ENCODE data around the gene CPT1C. TPM values are rescaled to one million over a fixed set of nuclear protein-coding genes. Genes with fewer than 3 reads are reported as not detected.
A peak's percentile ranks its signal among the peaks of the same experiment; 100 is the strongest.

Gene CPT1C
- polyA plus RNA-seq, 1 donor from 2014 or later, result 204 TPM

DNA sequence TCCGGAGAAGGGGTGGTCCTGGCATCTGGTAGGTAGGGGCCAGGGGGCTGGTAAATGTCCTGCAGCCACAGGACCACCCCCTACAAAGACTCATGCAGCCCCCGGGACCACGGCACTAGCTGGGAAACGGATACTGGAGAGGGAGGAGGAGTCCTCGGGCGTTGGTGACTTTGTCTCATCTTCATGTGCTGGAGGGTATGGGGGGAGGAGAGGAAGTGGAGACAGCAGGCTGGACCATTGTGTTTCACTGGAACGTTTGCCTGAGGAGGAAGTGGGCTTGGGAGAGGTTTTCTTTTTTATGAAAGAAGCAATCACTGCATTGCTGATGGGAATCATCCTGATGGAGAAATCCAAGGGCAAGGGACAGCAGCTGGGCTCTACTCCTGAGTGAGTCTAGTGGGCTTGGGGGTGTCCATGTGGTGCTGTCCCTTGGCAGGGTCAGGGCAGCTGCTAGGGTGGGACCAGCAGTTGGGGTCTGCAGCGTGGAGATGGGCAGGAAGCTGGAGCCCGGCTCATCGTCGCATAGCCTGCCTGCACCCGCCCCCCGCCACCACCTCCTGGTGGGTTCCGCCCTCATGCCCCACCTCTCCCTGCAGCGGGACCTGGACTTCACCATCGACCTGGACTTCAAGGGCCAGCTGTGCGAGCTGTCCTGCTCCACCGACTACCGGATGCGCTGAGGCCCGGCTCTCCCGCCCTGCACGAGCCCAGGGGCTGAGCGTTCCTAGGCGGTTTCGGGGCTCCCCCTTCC lies 3.2 kb upstream of the CPT1C start:
- Histone ChIP-seq H3K27ac (ENCODE audit: low read length) (no peak overlapping the region), H3K9ac (ENCODE audit: low read length) (no peak overlapping the region), H4K20me1 (ENCODE audit: insufficient read depth) (no peaks in the 10 kb centered on the region), H2AFZ (ENCODE audit: low read depth, low read length) (no peak overlapping the region), H3K36me3 (ENCODE audit: insufficient read depth, low read length) (no peaks in the 10 kb centered on the region), H3K9me3 (ENCODE audit: low read length) (no peaks in the 10 kb centered on the region), H3F3A (ENCODE audit: insufficient read depth, low read length, poor library complexity, severe bottlenecking) (no peaks in the 10 kb centered on the region), H3K79me2 (replicated peaks; ENCODE audit: insufficient read depth, low read length) (peaks cover 13% of the 10 kb centered on the region), H3K4me2 (ENCODE audit: low read length) (no peak overlapping the region), H3K27me3 (ENCODE audit: insufficient read depth, low read depth, low read length) (no peaks in the 10 kb centered on the region), H3K9me2 (ENCODE audit: insufficient read depth, low read length) (no peaks in the 10 kb centered on the region), H3K4me3 (ENCODE audit: low read length) (no peak overlapping the region)
- no peak for TF ChIP-seq MXI1 (conservative IDR thresholded peaks at IDR 0.05; ENCODE audit: poor library complexity, severe bottlenecking)
- no peak for TF ChIP-seq RAD21 (conservative IDR thresholded peaks at IDR 0.05)
- TF ChIP-seq, protein P1, sequence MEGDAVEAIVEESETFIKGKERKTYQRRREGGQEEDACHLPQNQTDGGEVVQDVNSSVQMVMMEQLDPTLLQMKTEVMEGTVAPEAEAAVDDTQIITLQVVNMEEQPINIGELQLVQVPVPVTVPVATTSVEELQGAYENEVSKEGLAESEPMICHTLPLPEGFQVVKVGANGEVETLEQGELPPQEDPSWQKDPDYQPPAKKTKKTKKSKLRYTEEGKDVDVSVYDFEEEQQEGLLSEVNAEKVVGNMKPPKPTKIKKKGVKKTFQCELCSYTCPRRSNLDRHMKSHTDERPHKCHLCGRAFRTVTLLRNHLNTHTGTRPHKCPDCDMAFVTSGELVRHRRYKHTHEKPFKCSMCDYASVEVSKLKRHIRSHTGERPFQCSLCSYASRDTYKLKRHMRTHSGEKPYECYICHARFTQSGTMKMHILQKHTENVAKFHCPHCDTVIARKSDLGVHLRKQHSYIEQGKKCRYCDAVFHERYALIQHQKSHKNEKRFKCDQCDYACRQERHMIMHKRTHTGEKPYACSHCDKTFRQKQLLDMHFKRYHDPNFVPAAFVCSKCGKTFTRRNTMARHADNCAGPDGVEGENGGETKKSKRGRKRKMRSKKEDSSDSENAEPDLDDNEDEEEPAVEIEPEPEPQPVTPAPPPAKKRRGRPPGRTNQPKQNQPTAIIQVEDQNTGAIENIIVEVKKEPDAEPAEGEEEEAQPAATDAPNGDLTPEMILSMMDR (IDR thresholded peaks at IDR 0.05; ENCODE audit: poor library complexity, severe bottlenecking), result no peak
- TF ChIP-seq POLR2AphosphoS5 (IDR thresholded peaks at IDR 0.05), result no peak
- no peak for TF ChIP-seq EZH2 (IDR thresholded peaks at IDR 0.05; ENCODE audit: borderline replicate concordance, insufficient read depth, low read length, poor library complexity, severe bottlenecking)
- no peak for TF ChIP-seq SMC3 (conservative IDR thresholded peaks at IDR 0.05; ENCODE audit: poor library complexity)
- TF ChIP-seq TAF1 (IDR thresholded peaks at IDR 0.05; ENCODE audit: low read depth), result no peak
- TF ChIP-seq, protein P2, sequence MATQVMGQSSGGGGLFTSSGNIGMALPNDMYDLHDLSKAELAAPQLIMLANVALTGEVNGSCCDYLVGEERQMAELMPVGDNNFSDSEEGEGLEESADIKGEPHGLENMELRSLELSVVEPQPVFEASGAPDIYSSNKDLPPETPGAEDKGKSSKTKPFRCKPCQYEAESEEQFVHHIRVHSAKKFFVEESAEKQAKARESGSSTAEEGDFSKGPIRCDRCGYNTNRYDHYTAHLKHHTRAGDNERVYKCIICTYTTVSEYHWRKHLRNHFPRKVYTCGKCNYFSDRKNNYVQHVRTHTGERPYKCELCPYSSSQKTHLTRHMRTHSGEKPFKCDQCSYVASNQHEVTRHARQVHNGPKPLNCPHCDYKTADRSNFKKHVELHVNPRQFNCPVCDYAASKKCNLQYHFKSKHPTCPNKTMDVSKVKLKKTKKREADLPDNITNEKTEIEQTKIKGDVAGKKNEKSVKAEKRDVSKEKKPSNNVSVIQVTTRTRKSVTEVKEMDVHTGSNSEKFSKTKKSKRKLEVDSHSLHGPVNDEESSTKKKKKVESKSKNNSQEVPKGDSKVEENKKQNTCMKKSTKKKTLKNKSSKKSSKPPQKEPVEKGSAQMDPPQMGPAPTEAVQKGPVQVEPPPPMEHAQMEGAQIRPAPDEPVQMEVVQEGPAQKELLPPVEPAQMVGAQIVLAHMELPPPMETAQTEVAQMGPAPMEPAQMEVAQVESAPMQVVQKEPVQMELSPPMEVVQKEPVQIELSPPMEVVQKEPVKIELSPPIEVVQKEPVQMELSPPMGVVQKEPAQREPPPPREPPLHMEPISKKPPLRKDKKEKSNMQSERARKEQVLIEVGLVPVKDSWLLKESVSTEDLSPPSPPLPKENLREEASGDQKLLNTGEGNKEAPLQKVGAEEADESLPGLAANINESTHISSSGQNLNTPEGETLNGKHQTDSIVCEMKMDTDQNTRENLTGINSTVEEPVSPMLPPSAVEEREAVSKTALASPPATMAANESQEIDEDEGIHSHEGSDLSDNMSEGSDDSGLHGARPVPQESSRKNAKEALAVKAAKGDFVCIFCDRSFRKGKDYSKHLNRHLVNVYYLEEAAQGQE (IDR thresholded peaks at IDR 0.05; ENCODE audit: borderline replicate concordance), result no peak
- no peak for TF ChIP-seq EP300 (conservative IDR thresholded peaks at IDR 0.05; ENCODE audit: poor library complexity, severe bottlenecking)

DNA sequence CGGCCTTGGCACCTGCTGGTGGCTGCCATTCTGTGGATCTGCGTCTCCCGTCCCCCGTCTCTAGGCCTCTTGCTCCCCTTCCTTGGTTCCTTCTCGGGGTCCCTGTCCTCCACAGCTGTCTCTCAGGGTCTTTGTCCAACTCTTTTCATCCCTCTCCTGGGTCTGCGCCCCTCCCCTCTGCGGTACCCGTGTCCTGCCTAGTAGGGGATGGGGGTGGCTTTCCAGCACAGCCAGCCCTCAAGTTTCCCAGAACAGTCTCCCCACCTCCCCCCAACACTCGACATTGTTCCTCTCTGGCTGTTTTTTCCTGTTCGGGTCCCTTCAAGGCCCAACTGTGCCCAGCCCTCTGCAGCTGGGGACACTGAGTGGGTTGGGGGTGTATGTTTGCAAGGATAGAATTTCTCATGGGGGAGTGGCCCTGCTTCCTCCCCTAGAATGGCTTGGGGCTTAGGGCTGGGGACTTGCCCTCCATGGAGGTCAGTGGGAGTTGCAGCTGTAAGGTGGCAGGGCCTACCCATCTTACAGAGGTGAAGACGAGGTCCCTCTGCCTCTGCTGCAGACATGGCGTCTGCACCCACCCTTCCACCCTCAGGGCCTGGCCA lies 2.3 kb upstream of the CPT1C start:
- Histone ChIP-seq H3K36me3 (ENCODE audit: insufficient read depth, low read length) (no peaks in the 10 kb centered on the region), H4K20me1 (ENCODE audit: insufficient read depth) (no peaks in the 10 kb centered on the region), H3K27ac (ENCODE audit: low read length) (peak overlapping the region; percentile 99), H3K4me3 (ENCODE audit: low read length) (peak overlapping the region; percentile 71), H3K27me3 (ENCODE audit: insufficient read depth, low read depth, low read length) (no peaks in the 10 kb centered on the region), H3K9me2 (ENCODE audit: insufficient read depth, low read length) (no peaks in the 10 kb centered on the region), H3K9me3 (ENCODE audit: low read length) (no peaks in the 10 kb centered on the region), H3F3A (ENCODE audit: insufficient read depth, low read length, poor library complexity, severe bottlenecking) (no peaks in the 10 kb centered on the region), H3K79me2 (replicated peaks; ENCODE audit: insufficient read depth, low read length) (peaks cover 21% of the 10 kb centered on the region), H3K4me2 (ENCODE audit: low read length) (peak overlapping the region; percentile 68), H2AFZ (ENCODE audit: low read depth, low read length) (no peak overlapping the region), H3K9ac (ENCODE audit: low read length) (peak overlapping the region; percentile 98)
- TF ChIP-seq RAD21 (conservative IDR thresholded peaks at IDR 0.05), result no peak
